GM10847 (cell line): ENCODE measurements around the gene CACNA1C.

Source experiments
- POLR2A ChIP-seq: IDR thresholded peaks from 2 replicates; pipeline ENCODE4 v1.6.1; 2011; ENCODE audit not compliant: insufficient read length; ENCODE audit errors: extremely low read depth

The CACNA1C gene

DNA sequence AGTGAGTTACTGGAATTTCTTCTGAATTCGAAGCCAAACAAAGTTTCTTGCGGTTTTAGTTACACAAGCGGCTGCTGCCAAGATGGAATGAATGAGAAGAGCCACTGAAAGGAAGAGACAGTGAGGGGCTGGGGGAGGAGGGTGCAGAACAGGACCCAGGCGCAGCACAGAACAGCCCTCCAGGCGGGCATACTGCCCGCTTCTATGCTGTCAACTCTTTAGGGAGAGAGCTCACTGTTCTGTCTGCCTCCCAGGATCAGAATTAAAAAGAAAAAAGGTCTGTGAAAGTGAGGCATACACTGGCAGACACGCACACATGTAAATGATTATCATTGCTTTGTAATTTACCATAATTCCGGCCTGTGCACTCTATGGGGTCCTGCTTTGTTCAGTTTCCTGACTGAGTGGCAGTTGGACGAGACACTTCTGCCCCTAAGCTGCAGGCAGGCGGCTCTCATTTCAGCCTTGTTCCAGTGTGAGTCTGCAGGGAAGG, 231.6 kb downstream of the CACNA1C start:
- no peak for TF ChIP-seq POLR2A

GRCh38 chr12:2284857-2285256, 232.1 kb downstream of the CACNA1C start:
- no peak for TF ChIP-seq POLR2A

GRCh38 chr12:2285462-2285861, 232.7 kb downstream of the CACNA1C start:
- TF ChIP-seq POLR2A, result no peak

DNA sequence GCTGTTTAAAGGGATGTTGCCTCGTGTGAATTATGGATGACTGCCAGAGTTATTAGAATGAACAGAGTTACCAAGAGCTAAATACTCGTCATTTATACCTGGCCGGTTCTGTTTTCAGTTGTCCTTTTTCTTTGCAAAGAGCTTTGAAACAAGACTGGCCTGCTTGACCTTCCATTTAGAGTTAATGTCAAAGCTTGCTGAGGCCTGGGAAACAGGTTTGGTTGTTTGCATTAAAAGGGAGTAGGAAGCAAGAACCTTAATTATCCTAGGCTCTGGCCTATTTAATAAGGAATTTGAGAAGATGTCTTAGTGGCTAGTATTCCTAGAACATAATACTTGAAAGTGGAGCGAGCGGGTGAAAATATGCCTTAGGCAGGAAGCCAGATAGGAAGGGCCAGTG, 233.3 kb downstream of the CACNA1C start:
- TF ChIP-seq POLR2A, result no peak

- no peak for TF ChIP-seq POLR2A
Observed at GRCh38 chr12:2286461-2287131, 233.8 kb downstream of the CACNA1C start.

DNA sequence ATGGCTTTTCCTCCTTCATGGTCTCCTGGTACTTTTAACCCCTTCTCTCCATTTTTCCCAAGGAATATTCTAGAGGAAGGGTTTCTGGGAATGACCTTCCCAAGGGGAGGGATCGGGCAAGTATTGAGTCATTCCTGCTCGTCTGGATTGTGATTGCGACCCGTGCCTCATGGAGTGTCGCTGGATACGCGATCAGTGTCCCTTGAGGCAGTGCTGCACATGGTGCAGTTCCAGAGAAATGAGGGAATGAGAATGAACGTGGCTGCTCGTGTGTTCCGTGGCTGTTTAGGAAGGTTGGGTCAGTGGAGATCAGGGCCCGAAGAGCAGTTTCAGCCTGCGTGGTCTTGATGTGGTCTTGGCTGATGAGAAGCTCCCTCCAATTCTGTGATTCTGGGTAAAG, 234.4 kb downstream of the CACNA1C start:
- no peak for TF ChIP-seq POLR2A

- no peak for TF ChIP-seq POLR2A
Observed at GRCh38 chr12:2287589-2287988, 234.8 kb downstream of the CACNA1C start.

GRCh38 chr12:2288001-2288400, 235.2 kb downstream of the CACNA1C start:
- TF ChIP-seq POLR2A, result no peak

- no peak for TF ChIP-seq POLR2A
Observed at GRCh38 chr12:2288471-2288870, 235.7 kb downstream of the CACNA1C start.

DNA sequence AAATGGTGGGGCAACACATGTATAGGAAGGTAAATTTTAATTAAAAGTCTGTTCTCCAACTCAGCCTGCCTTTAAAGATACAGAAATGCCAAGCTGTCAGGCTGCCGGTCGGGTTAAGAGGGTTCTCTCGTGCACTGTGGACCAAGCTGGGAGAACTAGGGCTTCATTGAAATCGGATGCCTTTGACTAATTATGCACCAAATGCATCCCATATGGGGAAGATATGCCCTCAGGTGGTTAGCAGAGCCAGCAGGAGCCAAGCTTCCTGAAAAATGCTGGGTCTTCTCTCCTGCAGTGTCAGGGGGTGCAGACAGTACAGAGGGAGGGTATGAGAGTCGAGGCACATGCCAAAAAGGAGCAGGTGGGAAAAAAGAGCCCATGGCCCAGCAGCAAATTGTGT, 236.1 kb downstream of the CACNA1C start:
- no peak for TF ChIP-seq POLR2A

GRCh38 chr12:2289525-2289924, 236.7 kb downstream of the CACNA1C start:
- TF ChIP-seq POLR2A, result no peak

DNA sequence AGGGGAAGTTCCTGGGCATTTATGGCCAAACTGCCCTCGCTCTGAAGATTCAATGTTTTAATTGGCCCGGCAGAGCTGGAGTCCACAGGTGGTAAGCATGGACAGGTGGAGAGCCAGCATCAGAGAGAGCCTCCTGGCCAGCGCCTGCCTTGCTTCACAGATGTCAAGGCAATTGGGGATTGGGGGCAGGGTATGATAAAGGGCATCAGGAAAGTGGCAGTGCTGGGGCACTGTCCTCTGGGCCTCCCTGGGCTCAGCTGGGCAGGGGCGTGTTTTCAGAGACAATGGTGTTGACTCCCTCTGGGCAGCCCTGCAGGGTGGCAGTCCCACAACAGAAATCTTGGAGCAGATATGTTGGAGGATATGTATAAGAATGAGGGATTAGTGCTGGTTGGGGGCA, 237.3 kb downstream of the CACNA1C start:
- TF ChIP-seq POLR2A, result no peak

DNA sequence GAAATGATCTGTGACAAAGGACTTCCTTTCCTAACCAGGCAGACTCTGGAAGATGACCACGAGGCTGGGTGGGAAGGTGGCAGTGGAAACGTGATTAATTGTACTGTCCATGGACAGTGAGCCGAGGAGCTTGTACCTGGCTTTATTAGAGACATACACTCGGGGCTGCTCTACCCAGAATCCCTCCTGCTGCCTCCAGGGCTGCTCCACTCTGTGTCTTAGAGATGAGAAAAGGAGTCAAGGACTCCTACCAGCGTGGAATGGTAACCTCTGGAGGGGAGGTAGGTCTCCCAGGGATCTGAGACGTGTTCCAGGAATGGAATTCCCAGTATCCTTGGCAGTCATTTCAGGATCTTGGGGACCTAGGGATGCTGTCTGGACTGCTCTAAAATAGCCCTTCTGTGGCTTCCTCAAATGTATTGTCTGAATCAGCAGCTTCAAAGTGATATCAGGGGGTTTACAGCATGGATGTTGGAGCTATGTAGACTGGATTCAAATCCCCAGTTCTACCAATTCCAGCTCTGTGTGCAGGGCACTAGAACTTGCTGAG, 237.8 kb downstream of the CACNA1C start:
- no peak for TF ChIP-seq POLR2A

GRCh38 chr12:2291182-2291832, 238.5 kb downstream of the CACNA1C start:
- no peak for TF ChIP-seq POLR2A

GRCh38 chr12:2291947-2292346, 239.2 kb downstream of the CACNA1C start:
- no peak for TF ChIP-seq POLR2A

- no peak for TF ChIP-seq POLR2A
Observed at GRCh38 chr12:2292560-2292959, 239.8 kb downstream of the CACNA1C start.
